Endothelial cell (in vitro differentiated cells): ENCODE results near the gene LSM12. TPM values are rescaled to one million over a fixed set of nuclear protein-coding genes. Genes with fewer than 3 reads are reported as not detected.
A peak's percentile ranks its signal among the peaks of the same experiment; 100 is the strongest.

Experiments used
- DNase-seq: peaks from one replicate; pipeline ENCODE4 v3.0.0; 2021; ENCODE audit warnings: low spot score
- H3K27ac Mint-ChIP-seq: one replicate; pipeline ENCODE4 v1.8.0; 2021; ENCODE audit warnings: mixed read lengths, inconsistent platforms; ENCODE audit not compliant: unreplicated experiment
- H3K27me3 Mint-ChIP-seq: one replicate; pipeline ENCODE4 v1.8.0; 2021; ENCODE audit warnings: mild to moderate bottlenecking, moderate library complexity, mixed read lengths, inconsistent platforms; ENCODE audit not compliant: unreplicated experiment
- H3K36me3 Mint-ChIP-seq: one replicate; pipeline ENCODE4 v1.8.0; 2021; ENCODE audit warnings: mild to moderate bottlenecking, low read depth, mixed read lengths, inconsistent platforms; ENCODE audit not compliant: unreplicated experiment
- H3K4me1 Mint-ChIP-seq: one replicate; pipeline ENCODE4 v1.8.0; 2021; ENCODE audit warnings: mild to moderate bottlenecking, mixed read lengths, inconsistent platforms; ENCODE audit not compliant: unreplicated experiment
- H3K4me3 Mint-ChIP-seq: one replicate; pipeline ENCODE4 v1.8.0; 2021; ENCODE audit warnings: mild to moderate bottlenecking, mixed read lengths, inconsistent platforms; ENCODE audit not compliant: unreplicated experiment
- H3K9me3 Mint-ChIP-seq: one replicate; pipeline ENCODE4 v1.8.0; 2021; ENCODE audit warnings: mixed read lengths, inconsistent platforms; ENCODE audit not compliant: unreplicated experiment
- CTCF ChIP-seq: fragments of 200-600 bp; sonication (generic); IDR thresholded peaks from one replicate; pipeline ENCODE4 v1.5.0; 2021; ENCODE audit warnings: antibody characterized with exemption; ENCODE audit not compliant: unreplicated experiment
- total RNA-seq: library from RNA; stranded (reverse); fragmentation: NEBNext Ultra II Directional; extraction: Animal tissue kit (Norgen Biotek cat#: 25700); gene quantifications from one replicate; pipeline ENCODE4 v1.2.1, GENCODE V29; 2021; ENCODE audit not compliant: unreplicated experiment

The LSM12 gene
- total RNA-seq, 1 donor from 2014 or later, result 63.0 TPM

GRCh38 chr17:44079877-44080821 lies 13.7 kb upstream of the LSM12 start:
- Mint-ChIP-seq H3K27ac (no peak overlapping the region), H3K36me3 (peaks cover 32% of the 10 kb centered on the region), H3K4me3 (no peak overlapping the region), H3K27me3 (peaks cover 15% of the 10 kb centered on the region), H3K9me3 (no peaks in the 10 kb centered on the region), H3K4me1 (peaks cover 10% of the 10 kb centered on the region)
- TF ChIP-seq CTCF, result no peak
- no peak for DNase-seq

DNA sequence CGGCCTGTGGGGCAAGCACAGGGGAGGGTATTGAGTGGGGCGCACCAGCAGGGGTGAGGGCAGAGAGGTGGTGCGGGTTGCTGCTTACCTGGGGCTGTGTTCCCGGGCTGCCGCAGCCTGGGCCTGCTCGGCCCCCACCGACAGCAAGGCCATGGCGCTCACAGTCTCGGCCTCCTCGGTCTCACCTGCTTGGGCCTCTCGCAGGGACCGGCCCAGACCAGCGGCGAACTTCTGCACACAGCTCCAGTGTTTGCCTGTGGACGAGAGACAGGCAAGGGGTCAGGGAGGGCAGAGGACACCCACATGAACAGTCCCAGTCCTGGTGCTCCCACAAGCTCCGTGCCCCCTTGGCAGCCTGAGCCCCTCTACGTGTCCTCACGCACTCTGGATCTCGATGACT lies 11.9 kb upstream of the LSM12 start:
- Mint-ChIP-seq H3K27ac (no peak overlapping the region), H3K27me3 (peaks cover 10% of the 10 kb centered on the region), H3K4me3 (no peak overlapping the region), H3K4me1 (peaks cover 5% of the 10 kb centered on the region), H3K9me3 (no peaks in the 10 kb centered on the region), H3K36me3 (peaks cover 32% of the 10 kb centered on the region)
- TF ChIP-seq CTCF, result no peak
- DNase-seq, result no peak

GRCh38 chr17:44077595-44077909 lies 11.1 kb upstream of the LSM12 start:
- Mint-ChIP-seq H3K27me3 (peaks cover 10% of the 10 kb centered on the region), H3K27ac (no peak overlapping the region), H3K36me3 (peaks cover 29% of the 10 kb centered on the region), H3K4me1 (peaks cover 9% of the 10 kb centered on the region), H3K9me3 (no peaks in the 10 kb centered on the region), H3K4me3 (no peak overlapping the region)
- no peak for DNase-seq
- no peak for TF ChIP-seq CTCF

GRCh38 chr17:44076716-44077594 lies 10.5 kb upstream of the LSM12 start:
- Mint-ChIP-seq H3K9me3 (no peaks in the 10 kb centered on the region), H3K4me1 (peaks cover 11% of the 10 kb centered on the region), H3K27ac (peak overlapping the region; percentile 61), H3K4me3 (peak overlapping the region; percentile 76), H3K36me3 (peaks cover 23% of the 10 kb centered on the region), H3K27me3 (peaks cover 11% of the 10 kb centered on the region)
- DNase-seq, result no peak
- no peak for TF ChIP-seq CTCF
